CD4-positive, alpha-beta T cell treated with Interleukin-6 at 100 ng/mL for 8 hours (primary cell): ENCODE data around the gene SINHCAF.
A peak's percentile ranks its signal among the peaks of the same experiment; 100 is the strongest.

ENCODE experiments used
- DNase-seq: peaks from one replicate; pipeline ENCODE4 v3.0.0-alpha.2; 2020; ENCODE audit warnings: mixed read lengths, low spot score

SINHCAF gene

GRCh38 chr12:31331242-31331641 is 5.3 kb upstream of the SINHCAF start:
- no peak for DNase-seq

GRCh38 chr12:31326736-31327659 is 1.0 kb upstream of the SINHCAF start:
- DNase-seq = no peak

GRCh38 chr12:31325524-31325875 is 450 bp downstream of the SINHCAF start:
- no peak for DNase-seq

GRCh38 chr12:31324845-31325523 is 966 bp downstream of the SINHCAF start:
- peak; percentile 30 for DNase-seq

GRCh38 chr12:31324116-31324844 is 1.7 kb downstream of the SINHCAF start:
- peak; percentile 69 for DNase-seq

- peak; percentile 38 for DNase-seq
Measured at GRCh38 chr12:31323391-31324115, 2.4 kb downstream of the SINHCAF start.

GRCh38 chr12:31322801-31323207 is 3.1 kb downstream of the SINHCAF start:
- DNase-seq = no peak

- no peak for DNase-seq
Measured at GRCh38 chr12:31321897-31322228, 4.1 kb downstream of the SINHCAF start.

- no peak for DNase-seq
Measured at GRCh38 chr12:31321186-31321896, 4.6 kb downstream of the SINHCAF start.

GRCh38 chr12:31318657-31319269 is 7.2 kb downstream of the SINHCAF start:
- no peak for DNase-seq

- no peak for DNase-seq
Measured at GRCh38 chr12:31317471-31318395, 8.2 kb downstream of the SINHCAF start.

GRCh38 chr12:31316891-31317290 is 9.1 kb downstream of the SINHCAF start:
- DNase-seq = no peak

- DNase-seq = no peak
Measured at GRCh38 chr12:31315784-31316465, 10.0 kb downstream of the SINHCAF start.

- DNase-seq = no peak
Measured at GRCh38 chr12:31315044-31315715, 10.8 kb downstream of the SINHCAF start.

GRCh38 chr12:31312431-31312830 is 13.5 kb downstream of the SINHCAF start:
- no peak for DNase-seq

- no peak for DNase-seq
Measured at GRCh38 chr12:31311634-31312258, 14.2 kb downstream of the SINHCAF start.

GRCh38 chr12:31310488-31310887 is 15.5 kb downstream of the SINHCAF start:
- no peak for DNase-seq

- DNase-seq = no peak
Measured at GRCh38 chr12:31309279-31309678, 16.7 kb downstream of the SINHCAF start.
